Forelimb muscle (tissue), 1 donor: Measurements from ENCODE around the gene BLOC1S4. TPM values are rescaled to one million over a fixed set of nuclear protein-coding genes. Genes with fewer than 3 reads are reported as not detected.
"Not testable (repeated sequence)": the region's sequence is repeated elsewhere in the genome, so short reads cannot be mapped to it uniquely, and the experiment has no call there.

ENCODE experiments used
- DNase-seq: peaks from one replicate; pipeline ENCODE4 v3.0.0-alpha.2; 2013; ENCODE audit warnings: low read depth
- polyA plus RNA-seq: library from polyadenylated mRNA; unstranded; fragments of 120-200 nt; gene quantifications from one replicate; pipeline ENCODE4 v1.2.1, GENCODE V29; 2013; ENCODE audit not compliant: insufficient read length

Gene BLOC1S4
- polyA plus RNA-seq, 1 donor: 8.5 TPM

GRCh38 chr4:6716958-6717655 lies 1.1 kb downstream of the BLOC1S4 start:
- DNase-seq: no peak

- DNase-seq: no peak
Observed at GRCh38 chr4:6718932-6719610, 3.1 kb downstream of the BLOC1S4 start.

GRCh38 chr4:6719611-6720179 lies 3.7 kb downstream of the BLOC1S4 start:
- DNase-seq: no peak

- no peak for DNase-seq
Observed at GRCh38 chr4:6720202-6720699, 4.3 kb downstream of the BLOC1S4 start.

- no peak for DNase-seq
Observed at GRCh38 chr4:6721121-6721520, 5.1 kb downstream of the BLOC1S4 start.

GRCh38 chr4:6722891-6723290 lies 6.9 kb downstream of the BLOC1S4 start:
- DNase-seq: no peak

GRCh38 chr4:6723851-6724250 lies 7.9 kb downstream of the BLOC1S4 start:
- no peak for DNase-seq

- no peak for DNase-seq
Observed at GRCh38 chr4:6724421-6725111, 8.6 kb downstream of the BLOC1S4 start.

- not testable (repeated sequence) for DNase-seq
Observed at GRCh38 chr4:6725427-6725961, 9.5 kb downstream of the BLOC1S4 start.

- no peak for DNase-seq
Observed at GRCh38 chr4:6727081-6727942, 11.3 kb downstream of the BLOC1S4 start.

GRCh38 chr4:6727943-6728250 lies 11.9 kb downstream of the BLOC1S4 start:
- DNase-seq: no peak

GRCh38 chr4:6728320-6729029 lies 12.5 kb downstream of the BLOC1S4 start:
- DNase-seq: no peak

- DNase-seq: no peak
Observed at GRCh38 chr4:6730603-6731317, 14.8 kb downstream of the BLOC1S4 start.

- DNase-seq: no peak
Observed at GRCh38 chr4:6731318-6731675, 15.3 kb downstream of the BLOC1S4 start.

GRCh38 chr4:6731780-6732179 lies 15.8 kb downstream of the BLOC1S4 start:
- DNase-seq: no peak

GRCh38 chr4:6732441-6733357 lies 16.7 kb downstream of the BLOC1S4 start:
- no peak for DNase-seq

- DNase-seq: no peak
Observed at GRCh38 chr4:6733358-6734164, 17.6 kb downstream of the BLOC1S4 start.

GRCh38 chr4:6734165-6734786 lies 18.3 kb downstream of the BLOC1S4 start:
- no peak for DNase-seq
